ENCODE data around the gene KIAA0513. TPM values are rescaled to one million over a fixed set of nuclear protein-coding genes. Genes with fewer than 3 reads are reported as not detected.

KIAA0513 gene
- total and polyA plus RNA-seq, 2 experiments from 2014 or later = 12.8 to 24.6 TPM

DNA sequence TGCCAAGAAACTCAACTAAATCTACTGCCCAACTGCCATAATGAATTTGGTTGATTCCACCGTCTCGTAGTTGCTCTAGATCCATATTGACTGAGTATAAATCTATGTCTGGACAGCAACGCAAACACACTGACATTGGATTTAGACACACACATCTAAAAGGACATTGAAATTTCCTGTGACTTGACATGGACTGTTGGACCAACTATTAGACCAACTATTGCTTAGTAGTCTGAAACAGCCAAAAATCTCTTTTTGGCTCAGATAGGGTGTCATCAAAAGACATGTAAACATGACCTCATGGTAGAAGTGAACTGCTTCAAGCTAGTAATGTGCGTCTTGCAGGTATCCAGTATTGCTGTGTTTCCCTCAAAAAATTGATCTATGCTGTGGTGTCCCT, 31.3 kb downstream of the KIAA0513 start:
- Histone ChIP-seq H3K4me1 (ENCODE audit: low read depth) (peaks cover 61% of the 10 kb centered on the region), H3K27ac (peak overlapping the region; percentile 89), H3K27me3 (no peaks in the 10 kb centered on the region), H3K36me3 (no peaks in the 10 kb centered on the region), H3K9me3 (ENCODE audit: low read depth) (no peaks in the 10 kb centered on the region), H3K4me3 (no peak overlapping the region)
- TF ChIP-seq, protein P1, sequence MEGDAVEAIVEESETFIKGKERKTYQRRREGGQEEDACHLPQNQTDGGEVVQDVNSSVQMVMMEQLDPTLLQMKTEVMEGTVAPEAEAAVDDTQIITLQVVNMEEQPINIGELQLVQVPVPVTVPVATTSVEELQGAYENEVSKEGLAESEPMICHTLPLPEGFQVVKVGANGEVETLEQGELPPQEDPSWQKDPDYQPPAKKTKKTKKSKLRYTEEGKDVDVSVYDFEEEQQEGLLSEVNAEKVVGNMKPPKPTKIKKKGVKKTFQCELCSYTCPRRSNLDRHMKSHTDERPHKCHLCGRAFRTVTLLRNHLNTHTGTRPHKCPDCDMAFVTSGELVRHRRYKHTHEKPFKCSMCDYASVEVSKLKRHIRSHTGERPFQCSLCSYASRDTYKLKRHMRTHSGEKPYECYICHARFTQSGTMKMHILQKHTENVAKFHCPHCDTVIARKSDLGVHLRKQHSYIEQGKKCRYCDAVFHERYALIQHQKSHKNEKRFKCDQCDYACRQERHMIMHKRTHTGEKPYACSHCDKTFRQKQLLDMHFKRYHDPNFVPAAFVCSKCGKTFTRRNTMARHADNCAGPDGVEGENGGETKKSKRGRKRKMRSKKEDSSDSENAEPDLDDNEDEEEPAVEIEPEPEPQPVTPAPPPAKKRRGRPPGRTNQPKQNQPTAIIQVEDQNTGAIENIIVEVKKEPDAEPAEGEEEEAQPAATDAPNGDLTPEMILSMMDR (IDR thresholded peaks at IDR 0.05; ENCODE audit: low read depth, low read length) = no peak
- no peak for DNase-seq (ENCODE audit: low read depth in 1 of 2, low spot score in 1 of 2)

DNA sequence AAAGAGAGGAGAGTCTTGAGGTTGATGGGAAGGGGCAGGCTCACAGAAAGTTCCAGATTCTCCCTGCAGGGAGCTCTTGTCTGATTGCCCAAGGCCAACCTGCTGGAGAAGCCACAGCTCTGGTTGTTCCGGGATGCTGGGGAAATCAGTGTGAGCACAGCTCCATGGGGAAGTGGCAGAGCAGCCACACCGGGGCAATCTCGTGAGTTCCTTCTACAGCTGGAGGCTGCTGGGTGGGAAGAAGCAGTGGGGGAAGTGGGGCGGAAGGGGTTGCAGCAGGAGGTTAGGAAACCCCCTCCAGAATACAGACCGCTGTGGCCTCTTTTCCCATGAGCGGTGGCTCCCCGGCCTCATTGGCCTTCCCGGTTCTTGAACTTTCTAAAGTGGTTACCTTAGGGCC, 34.0 kb downstream of the KIAA0513 start:
- TF ChIP-seq, protein P1 (IDR thresholded peaks at IDR 0.05; ENCODE audit: low read depth, low read length) = no peak
- no peak overlapping the region for H3K4me3 ChIP-seq
- no peak for DNase-seq (ENCODE audit: low read depth in 1 of 2, low spot score in 1 of 2)
- no peak overlapping the region for H3K27ac ChIP-seq
- H3K4me1 ChIP-seq (ENCODE audit: low read depth) = peaks cover 47% of the 10 kb centered on the region
- no peaks in the 10 kb centered on the region for H3K27me3 ChIP-seq
- H3K9me3 ChIP-seq (ENCODE audit: low read depth) = no peaks in the 10 kb centered on the region
- H3K36me3 ChIP-seq = no peaks in the 10 kb centered on the region

DNA sequence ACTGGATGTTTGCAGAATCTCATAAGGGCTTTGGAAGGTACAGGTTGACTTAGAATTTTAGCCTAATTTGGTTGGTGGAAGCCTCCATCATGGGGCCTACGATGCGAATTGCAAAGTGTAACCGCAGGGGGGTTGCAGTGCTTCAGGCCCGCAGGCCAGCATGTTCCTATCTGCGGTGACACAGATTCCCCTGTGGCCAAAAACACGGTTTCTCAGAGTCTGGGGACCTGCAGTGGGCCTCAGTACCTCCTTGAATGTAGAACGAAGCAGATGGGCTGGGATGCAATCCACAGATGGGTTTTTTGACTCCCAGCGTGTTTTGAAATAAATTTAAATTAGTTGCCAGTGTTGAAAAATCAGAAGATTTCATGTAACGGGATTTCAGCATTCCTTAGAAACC, 34.7 kb downstream of the KIAA0513 start:
- no peak overlapping the region for H3K4me3 ChIP-seq
- TF ChIP-seq, protein P1 (IDR thresholded peaks at IDR 0.05; ENCODE audit: low read depth, low read length) = no peak
- no peaks in the 10 kb centered on the region for H3K36me3 ChIP-seq
- peaks cover 40% of the 10 kb centered on the region for H3K4me1 ChIP-seq (ENCODE audit: low read depth)
- H3K27ac ChIP-seq = no peak overlapping the region
- H3K27me3 ChIP-seq = no peaks in the 10 kb centered on the region
- no peak for DNase-seq (ENCODE audit: low read depth in 1 of 2, low spot score in 1 of 2)
- no peaks in the 10 kb centered on the region for H3K9me3 ChIP-seq (ENCODE audit: low read depth)

DNA sequence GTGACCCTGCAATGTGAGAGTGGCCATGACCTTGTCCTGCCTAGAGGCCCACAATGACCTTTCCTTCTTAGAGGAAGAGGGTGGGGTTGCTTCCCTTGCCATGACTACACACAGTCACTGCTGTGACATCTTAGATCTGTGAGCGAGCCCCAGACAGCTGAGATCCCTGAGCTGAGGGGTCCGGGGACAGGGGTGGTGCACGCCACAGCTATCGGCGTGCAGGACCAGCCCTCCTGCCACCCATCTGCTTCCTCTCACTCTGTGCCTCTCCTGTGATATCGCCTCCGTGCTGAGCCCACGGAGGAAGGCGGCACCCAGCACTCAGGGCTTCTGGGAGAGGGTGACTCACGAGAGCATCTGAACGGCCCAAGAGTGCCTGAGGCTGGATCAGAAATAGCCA, 35.2 kb downstream of the KIAA0513 start:
- Histone ChIP-seq H3K4me3 (no peak overlapping the region), H3K27ac (no peak overlapping the region), H3K9me3 (ENCODE audit: low read depth) (no peaks in the 10 kb centered on the region), H3K36me3 (no peaks in the 10 kb centered on the region), H3K27me3 (no peaks in the 10 kb centered on the region), H3K4me1 (ENCODE audit: low read depth) (peaks cover 35% of the 10 kb centered on the region)
- DNase-seq (ENCODE audit: low read depth in 1 of 2, low spot score in 1 of 2) = no peak
- TF ChIP-seq, protein P1 (IDR thresholded peaks at IDR 0.05; ENCODE audit: low read depth, low read length) = no peak

DNA sequence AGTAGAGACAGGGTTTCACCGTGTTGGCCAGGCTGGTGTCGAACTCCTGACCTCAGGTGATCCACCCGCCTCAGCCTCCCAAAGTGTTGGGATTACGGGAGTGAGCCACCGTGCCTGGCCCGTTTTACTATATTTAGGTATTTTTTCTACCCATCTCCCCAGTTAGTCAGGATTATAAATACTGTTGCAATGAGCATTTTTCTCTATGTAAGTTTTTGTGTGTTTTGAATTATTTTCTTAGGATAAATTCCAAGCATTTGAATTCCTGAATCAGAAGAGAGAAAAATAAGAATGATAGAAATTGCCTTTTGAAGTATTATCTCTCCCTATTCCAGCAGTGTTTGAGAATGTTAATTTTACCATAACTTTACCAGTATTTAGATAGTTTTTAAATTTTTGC, 36.6 kb downstream of the KIAA0513 start:
- H3K27me3 ChIP-seq = no peaks in the 10 kb centered on the region
- H3K4me1 ChIP-seq (ENCODE audit: low read depth) = peaks cover 28% of the 10 kb centered on the region
- H3K27ac ChIP-seq = no peak overlapping the region
- no peak for DNase-seq (ENCODE audit: low read depth in 1 of 2, low spot score in 1 of 2)
- H3K4me3 ChIP-seq = no peak overlapping the region
- TF ChIP-seq, protein P1 (IDR thresholded peaks at IDR 0.05; ENCODE audit: low read depth, low read length) = no peak
- no peaks in the 10 kb centered on the region for H3K9me3 ChIP-seq (ENCODE audit: low read depth)
- H3K36me3 ChIP-seq = no peaks in the 10 kb centered on the region

DNA sequence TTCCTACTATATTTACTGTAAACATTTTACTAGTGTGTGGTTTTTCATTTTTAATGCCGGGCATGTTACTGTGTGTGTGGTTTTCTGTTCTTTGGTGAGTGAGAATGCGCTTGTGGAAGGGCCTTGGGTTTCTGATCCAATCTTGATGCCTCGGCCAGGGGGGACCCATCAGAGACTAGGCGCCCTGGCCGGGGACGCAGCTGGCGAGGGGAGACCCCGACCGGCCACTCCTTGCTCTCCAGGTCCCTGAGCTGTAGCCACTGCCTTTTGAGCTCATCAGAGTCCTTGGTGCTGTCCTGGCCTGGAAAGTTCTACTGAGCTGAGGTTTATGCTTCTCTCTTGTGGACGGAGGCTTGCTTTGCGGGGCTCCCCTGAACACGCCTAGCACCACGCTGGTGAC, 37.5 kb downstream of the KIAA0513 start:
- Histone ChIP-seq H3K9me3 (ENCODE audit: low read depth) (no peaks in the 10 kb centered on the region), H3K27me3 (no peaks in the 10 kb centered on the region), H3K27ac (no peak overlapping the region), H3K36me3 (no peaks in the 10 kb centered on the region), H3K4me1 (ENCODE audit: low read depth) (peaks cover 22% of the 10 kb centered on the region), H3K4me3 (no peak overlapping the region)
- TF ChIP-seq, protein P1 (IDR thresholded peaks at IDR 0.05; ENCODE audit: low read depth, low read length) = no peak
- DNase-seq (ENCODE audit: low read depth in 1 of 2, low spot score in 1 of 2) = no peak

Measured in cardiac muscle cell (in vitro differentiated cells and primary cell).